ENCODE results near the gene MAPK9.

The MAPK9 gene

DNA sequence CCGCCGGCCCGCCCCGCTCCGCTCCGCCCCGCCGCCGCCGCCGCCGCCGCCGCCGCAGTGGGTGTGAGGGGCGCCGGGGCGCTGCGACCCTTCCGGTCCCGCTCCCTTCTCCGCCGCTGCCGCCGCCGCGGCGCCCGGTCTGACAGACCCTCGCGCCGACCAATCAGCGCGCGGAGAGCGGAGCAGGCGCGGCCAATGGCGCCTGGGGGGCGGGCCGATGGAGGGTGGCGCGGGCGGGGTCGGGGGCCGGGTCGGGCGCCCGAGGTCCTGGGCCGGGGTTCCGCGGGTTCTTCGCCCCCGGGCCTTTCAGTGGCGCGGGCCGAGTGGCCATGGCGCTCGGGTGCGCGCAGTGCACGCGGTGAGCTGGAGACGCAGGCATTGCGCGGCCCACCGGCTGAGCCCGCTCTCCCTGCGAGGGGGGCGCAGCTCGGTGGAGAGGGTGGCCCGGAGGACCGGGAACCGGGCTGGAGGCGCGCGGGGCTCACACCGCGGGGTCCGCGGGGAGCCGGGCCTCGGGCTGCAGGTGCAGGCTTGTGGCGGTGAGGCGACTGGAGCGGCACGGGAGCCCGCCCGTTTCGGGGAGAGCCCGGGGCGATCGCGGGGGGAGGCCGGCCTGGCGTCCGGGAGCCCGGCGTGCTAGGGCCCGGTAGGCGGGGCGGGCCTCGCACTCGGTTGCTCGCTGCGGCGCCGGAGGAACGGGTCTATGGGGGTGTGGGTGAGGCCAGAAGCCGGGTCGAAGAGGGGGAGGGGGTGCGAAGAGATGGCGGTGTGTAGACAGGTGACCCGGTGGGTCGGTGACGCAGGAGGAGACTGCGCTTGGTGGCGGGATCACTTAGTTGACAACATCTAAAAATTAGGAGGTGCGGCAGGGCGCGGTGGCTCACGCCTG lies at the start of gene MAPK9:
TSS of gene MAPK9 (minus strand) at position 141 of the 889 bp plus-strand sequence. CDS start 11,522 bp downstream, outside the sequence.
- DNase-seq = peak; percentile 84

DNA sequence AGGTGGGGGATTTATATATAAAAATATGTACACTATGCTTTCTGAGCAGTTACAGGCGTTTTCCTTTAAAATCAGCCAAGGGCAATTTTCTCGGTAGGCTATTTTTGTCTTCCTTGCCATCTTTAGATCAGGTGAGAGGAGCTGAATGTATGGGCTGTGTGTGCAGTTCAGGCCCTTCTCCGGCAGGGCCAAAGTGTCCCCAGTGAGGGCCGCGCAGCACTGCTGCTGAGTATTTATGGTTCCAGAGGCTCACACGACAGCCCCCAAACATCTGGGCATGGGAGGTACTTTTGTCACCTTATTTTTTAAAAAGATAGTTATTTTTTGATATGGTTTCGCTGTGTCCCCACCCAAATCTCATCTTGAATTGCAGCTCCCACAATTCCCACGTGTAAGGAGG lies 49.7 kb upstream of the MAPK9 start:
- no peak for DNase-seq

DNA sequence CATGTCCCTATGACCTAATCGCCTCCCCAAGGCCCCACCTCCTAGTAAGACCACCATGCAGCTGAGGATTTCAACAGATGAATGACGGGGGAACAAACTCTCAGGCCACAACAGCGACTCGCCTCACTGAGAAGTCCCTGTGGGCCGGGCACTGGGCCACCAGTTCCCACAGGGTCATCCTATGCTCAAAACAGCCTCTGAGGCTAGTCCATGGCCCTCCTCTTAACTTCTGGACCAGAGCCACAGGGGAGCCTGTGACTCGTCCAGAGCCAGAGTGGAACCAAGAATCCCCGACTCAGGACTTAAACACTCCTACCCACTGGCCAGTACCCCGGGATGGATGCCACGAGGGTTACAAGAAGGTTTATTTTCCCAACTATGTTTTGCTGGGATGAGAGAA lies 49.0 kb upstream of the MAPK9 start:
- DNase-seq = no peak

DNA sequence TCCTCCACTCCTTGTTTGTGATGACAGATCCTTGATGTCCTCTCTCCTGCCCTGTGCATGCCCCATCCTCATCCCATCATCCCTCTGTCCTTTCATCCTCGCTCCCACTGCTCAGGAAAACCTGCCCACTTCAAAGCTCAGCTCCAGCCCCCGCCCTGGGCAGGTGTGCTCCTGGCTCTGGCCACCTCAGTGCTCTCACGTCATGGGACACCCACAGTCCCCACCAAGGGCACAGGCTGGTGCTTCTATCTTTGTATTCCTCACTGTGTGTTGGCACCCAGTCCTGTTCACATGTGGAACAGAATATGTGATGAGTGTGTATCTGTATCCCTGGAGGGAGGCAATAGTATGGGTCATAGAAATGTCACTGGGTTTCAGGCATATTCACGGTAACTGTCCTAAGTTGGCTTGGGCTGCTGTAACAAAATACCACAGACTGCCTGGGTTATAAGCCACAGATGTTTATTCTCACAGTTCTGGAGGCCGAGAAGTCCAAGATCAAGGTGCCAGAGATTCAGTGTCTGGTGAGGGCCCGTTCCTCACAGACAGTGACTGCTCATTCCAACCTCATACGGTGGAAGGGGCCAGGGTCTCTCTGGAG lies 47.8 kb upstream of the MAPK9 start:
- no peak for DNase-seq

DNA sequence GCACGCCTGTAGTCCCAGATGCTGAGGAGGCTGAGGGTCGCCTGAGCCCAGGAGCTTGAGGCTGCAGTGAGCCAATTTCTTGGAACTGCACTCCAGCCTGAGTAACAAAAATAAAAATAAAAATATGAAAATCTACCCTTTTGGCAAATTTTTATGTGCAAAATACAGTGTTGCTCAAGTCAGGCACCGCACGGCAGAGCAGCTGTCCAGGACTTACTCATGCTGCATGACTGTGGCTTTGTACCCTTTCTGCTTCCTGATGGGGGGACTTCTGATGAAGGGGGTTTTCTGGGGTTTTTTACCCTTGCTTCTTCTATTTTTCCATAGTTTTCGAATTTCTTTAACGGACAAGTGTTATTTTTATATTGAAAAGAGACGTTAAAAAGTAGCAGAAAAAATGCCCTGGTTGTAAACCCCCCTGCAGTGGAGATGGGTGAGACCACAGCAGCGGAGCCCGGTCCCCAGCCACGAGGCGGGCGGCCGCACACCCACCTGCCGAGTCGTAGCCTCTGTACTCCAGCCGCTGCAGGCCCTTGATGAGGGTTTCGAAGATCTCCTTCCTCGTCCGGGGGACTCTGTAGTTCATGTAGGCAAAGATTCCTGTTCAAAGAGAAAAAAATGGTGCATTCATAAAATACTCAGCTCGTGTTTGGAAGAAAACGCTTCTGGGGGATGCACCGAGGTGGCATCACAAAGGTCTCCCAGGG lies 46.3 kb upstream of the MAPK9 start:
- no peak for DNase-seq

DNA sequence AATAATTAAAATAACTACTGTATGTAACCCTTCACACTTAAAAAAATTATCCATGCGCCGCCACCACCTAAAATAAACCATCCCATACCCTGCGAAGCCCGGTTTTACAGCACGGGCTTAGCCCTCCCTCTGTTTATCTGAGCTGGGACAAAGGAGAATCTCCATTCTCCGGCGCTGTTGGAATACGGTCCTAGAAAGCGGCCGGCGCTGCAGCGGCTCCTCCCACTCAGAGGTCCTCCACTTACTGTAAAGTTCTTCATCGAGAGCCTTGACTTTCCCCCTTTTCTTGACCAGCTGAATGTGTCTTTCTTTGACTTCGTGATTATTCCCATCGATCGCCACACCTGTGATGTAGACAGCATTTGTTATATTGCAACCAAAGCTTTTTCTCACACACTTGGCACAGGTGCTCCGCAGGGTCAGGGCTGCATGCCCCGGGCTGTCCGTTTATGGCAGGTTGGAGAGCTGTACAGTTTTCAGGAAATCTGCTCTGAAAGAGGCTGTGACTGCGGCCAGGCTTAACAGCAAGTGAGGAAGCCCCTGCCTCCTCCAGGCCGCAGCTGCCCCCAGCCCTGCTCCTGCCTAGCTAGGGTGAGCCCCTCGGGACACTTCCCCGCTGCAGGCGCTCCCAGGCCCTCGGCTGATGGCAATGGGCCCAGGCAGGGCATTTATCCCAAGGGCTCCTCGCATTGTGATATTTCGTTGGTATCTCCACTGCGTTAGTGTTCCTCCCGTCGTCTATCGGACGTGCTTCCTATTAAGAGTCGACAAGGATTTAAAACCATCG lies 44.5 kb upstream of the MAPK9 start:
- no peak for DNase-seq

DNA sequence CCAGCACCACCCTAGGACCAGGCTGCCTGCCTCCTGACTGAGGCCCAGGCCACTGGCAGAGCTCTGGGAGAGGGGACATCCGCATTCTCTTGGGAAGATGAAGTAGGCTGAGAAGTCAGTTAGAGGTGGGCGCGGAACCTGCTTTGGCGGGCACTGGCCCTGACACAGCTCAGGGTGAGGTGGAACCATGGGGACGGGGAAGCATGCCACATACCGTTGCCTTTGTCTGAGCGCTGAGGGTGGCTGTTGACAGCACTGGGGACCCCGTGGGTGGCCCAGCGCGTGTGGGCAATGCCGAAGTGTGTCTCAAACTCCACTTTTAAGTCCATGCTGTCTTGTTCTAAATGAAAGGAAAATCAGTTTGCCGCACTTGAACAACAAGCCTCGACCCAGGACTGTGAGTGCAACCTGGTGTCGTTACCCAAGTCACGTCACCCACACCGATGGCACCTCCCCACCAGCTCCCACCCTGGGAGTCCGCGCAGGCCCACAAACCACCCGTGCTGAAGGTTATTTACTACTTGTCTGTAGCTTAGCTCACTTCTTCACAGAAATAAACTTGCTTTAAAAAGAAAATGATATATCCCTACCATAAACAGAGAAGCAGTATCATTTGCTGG lies 43.8 kb upstream of the MAPK9 start:
- no peak for DNase-seq

DNA sequence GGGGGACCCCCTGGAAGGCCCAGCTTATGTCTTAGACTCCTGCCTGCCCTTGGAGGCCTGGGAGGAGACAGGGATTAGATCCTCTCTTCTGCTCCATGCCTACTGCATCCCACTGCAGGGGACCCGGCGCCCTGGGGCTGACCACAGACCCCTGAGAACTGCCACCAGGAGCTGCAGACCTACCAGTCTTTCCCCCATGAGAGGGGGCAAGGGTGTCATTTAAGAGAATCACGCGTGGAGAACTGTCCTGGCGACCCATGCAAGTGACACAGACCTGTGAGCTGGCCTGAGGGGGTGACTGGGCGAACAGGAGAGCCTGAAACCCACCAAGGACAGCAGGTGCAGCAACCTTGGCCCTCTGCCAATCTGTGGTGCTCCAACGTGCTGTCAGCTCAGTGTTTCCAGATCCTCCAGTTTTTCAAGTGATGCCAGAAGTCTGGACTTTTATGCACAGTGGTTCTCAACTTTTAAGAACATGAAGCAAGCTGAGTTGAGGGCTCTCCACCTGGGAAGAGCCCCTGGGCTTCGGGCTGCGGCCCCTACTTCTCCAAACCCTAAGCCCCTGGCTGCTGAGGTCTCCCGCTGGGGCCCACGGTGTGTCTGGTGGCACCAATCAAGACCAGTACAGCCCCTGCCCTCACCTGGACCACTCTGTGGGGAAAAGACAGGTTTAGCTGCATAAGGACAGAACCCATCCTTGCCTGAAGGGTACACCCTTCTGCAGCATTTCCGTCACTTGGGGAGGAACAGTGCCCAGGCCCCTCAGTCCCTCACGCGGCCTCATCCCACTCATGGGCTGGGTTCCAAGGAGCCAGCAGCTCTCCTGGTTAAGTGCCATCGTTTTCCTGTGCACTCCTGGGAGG lies 43.1 kb upstream of the MAPK9 start:
- no peak for DNase-seq

DNA sequence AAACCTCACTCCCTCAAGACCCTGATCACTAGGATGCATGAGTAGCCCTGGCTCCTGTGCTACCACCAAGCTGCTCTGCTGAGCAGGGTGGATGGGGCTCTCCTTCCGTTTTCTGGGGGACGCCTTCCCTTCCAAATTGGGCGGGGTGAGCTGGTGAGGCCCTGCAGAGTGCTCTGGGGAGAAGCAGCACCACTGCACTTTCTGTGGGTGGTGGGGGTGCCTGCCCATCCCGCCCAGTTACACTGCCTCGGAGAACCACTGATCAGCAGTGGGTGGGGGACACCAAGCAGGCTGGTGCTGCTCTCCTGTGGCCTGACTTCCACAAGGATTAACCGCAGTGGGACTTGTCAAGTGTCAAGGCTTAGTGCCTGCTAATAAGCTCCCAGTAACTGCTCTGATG lies 42.3 kb upstream of the MAPK9 start:
- DNase-seq = no peak

DNA sequence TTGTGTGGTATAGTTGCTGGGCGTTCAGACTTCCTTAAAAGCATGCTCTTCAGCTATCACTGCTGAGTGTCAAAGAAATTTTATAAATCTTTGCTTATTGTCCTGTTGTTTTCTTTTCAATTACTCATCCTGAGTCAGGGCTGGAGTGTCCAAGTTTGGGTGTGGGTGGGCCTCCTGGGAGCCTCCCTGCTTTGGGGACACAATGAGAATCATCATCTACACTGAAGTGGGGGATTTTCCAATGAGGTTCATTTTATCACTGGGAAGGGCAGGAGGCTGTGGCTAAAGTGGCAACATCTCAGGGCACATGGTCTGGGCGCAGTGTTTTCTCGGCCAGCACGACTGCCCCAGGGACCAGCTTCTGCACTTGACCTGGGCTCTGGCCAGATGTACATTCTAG lies 41.8 kb upstream of the MAPK9 start:
- DNase-seq = no peak

DNA sequence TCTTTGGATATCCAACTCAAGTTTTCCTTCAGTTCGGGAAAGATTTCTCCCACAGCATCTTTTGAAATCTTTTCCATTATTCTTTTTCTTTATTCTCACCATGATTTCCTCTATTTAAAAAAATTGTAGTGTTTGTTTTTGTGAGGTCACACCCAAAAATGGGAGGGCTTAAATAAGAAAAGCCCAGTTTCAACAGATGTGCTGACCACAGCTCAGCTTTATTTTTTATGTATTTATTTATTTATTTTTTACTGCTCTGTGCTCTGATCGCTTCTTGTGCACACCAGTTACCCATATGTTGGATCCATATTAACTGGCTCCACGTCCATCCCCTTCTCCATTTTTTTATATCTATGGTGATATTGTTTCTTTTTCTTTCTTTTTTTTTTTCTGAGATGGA lies 41.0 kb upstream of the MAPK9 start:
- DNase-seq = no peak

DNA sequence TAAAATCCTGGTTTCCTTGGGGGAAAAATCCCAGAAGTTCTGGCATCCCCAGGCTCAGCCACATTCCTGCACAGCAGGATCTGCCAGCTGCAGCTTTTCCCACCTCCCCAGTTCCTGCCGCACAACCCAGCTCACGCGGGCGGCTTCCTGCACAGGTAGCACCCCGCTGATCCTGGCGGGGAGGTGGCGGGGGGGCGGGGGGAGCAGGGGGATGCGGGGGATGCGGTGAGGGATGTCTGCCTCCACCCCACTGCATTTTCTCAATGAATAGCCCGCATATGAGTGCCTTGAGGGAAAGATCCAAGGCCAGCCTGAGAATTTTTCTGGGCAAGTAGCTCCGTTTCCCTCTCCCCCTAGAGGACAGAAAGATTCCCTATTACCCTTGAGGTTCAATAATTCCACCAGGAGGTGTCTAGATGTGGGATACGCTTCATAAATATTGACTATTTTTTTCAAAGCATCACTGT lies 40.2 kb upstream of the MAPK9 start:
- no peak for DNase-seq

DNA sequence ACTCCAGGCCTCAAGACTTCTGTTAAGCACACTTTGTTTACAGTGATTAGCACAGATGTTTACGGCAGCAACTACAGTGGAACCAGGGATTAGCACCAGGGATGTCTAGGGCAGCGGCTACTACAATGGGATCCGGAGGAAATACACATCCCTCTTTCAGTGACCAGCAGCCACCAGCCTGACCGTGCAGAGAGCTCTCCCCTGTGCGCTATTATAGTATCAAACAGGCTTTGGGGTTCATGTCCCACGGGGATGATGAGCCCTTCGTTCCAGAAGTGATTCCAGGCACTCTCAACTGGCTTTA lies 39.7 kb upstream of the MAPK9 start:
- no peak for DNase-seq

DNA sequence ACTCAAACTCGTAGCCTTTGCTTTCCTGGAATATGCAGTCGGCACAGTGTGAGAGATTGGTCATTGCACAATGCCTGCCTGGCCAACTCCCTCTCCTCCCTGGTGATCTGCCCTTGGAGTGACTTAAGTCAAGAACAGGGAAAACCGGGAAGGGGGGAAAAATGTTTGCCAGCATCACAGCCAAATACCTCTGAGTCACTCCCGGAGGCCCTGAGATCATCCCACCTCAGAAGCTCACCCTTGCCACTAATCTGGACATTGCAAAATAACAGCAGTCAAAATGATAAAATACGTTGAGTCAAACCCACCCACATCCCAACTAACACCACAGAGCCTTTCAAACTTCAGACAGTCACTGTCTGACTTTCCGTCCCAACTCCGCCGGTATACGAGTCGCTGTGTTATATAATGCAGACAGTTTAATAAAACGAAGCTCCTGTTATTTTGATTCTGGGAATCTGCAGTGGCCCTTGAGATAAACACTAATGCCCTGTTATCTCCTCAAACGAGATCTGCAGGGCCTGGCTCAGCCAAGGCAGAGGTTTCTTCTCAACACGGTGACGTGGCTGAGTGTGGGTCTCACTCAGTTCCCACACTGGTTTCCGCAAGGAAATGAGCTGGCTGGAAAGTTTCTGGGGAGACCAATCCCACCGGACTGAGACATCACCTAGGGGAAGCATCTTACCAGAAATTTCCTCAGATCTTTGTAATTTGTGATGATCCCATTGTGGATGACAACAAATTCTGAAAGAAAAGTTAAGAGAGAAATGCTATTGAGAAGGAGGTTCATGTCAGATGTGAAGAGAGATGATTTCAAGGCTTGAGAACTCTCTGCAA lies 39.1 kb upstream of the MAPK9 start:
- DNase-seq = no peak

DNA sequence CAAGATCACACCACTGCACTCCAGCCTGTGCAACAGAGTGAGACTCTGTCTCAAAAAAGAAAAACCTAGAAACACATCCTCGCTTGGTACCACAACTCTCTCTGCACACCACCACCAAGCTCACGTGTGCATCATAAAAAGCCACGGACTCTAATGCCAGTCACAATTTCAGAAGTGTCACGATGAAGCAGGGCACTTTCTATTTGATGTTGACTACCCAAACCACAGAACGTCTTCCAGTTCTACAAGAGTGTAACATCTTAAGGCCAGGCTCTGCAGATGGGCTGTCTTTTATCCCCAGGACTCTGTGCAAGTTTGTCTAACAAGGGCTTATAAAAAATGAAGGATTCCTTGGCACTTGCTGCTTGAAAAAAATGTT lies 38.4 kb upstream of the MAPK9 start:
- no peak for DNase-seq

DNA sequence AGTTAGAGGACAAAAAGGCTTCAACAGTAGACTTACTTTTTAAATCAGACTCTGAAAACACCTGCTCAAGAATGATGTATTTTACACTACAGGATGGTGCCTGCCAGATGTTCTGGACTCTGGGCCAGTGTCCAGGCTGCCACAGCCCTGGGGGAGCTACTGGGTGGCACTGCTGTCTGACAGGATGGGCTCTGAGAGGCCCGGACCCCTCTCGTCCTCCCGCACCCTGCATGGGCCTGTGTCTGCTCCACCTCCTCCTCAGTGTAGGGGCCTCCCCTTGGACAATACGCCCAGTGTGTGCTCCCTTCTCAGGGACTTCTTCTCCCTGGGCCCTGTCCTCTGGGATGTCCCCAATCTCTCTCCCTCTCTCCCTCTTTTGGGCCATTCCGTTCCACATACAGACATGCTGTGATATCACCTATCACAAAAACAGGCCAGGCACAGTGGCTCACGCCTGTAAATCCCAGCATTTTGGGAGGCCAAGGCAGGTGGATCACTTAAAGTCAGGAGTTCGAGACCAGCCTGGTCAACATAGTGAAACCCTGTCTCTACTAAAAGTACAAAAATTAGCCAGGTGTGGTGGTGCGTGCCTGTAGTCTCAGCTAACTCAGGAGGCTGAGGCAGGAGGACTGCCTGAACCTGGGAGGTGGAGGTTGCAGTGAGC lies 37.9 kb upstream of the MAPK9 start:
- DNase-seq = no peak

DNA sequence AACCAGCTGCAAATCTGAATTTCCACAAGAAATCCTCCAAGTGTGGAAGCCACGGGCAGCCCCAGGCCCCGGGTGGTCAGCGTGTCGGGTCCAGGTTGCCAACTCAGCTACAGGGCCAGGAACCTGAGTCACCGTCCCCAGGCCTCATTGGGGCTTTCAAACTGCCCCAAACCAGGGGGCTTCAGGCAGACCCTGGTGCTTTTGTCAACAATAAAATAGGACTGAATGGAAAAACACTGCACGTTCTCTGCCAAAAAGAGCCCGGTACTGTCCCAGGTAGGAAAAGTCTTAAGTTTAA lies 37.2 kb upstream of the MAPK9 start:
- DNase-seq = no peak

DNA sequence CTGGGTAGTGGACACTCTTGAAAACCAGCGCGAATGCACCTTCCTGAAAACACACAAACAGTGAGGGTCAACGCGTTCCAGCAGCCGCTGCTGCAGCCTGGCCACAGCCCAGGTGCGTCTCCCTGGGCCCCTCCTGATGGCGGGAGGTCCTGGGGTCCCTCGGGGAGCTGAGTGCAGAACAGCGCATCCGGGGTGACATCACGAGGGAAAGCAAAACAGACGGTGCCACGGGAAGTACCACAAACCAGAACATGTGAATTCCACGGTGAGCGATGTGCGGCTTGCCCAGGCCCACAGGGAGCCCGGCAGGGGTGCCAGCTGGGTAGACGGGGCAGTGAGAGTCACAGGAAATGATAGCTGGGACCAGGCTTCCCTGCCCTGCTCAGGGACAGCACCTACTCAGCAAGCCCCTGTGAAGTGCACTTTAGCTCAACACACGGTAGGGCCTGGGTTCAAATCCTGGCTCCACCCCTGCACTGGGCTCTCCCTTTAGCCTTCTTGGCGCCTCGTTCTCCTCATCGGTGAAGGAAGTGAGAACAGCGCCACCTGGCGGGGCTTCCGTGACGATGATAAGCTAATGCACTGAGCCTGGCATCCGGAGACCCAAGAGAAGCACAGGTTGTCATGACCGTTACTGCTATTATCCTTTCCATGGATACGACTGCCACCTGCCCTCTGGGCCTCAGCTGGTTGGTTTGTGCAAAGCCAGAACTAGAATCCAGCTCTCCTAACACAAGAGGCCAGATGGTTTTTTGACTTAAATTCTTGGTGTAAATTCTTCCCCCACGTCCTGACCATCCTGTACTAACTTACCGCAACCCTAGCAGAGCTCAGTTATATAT lies 36.6 kb upstream of the MAPK9 start:
- peak; percentile 68 for DNase-seq

DNA sequence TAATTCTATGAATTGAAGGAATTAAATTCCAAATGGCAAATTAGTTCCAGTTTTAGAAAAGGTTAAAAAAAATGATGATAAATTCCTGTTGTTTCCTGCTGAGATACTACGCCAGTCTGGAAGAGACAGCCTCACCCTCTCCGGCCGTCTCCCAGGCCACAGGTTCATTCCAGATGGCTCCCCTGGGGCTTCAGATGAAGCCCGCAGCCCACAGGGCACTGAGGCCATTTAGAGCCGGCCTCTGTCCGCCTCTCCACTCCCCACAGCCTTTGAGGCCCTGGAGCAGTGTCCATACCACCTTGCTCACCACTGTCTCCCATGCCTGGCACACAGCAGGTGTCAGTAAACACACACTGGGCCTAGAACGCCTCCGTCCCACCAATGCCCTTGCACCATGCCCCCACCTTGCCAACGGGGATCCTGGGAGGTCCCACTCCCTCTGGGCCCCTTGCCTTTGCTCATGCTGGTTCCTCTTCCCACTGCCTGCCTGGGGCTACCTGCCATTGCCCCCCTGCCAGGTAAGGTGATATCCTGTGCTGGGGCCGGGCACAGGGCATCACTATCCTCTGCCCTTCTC lies 35.2 kb upstream of the MAPK9 start:
- DNase-seq = no peak
